B cell (primary cell): Measurements from ENCODE around the gene SPDYE3. TPM values are rescaled to one million over a fixed set of nuclear protein-coding genes. Genes with fewer than 3 reads are reported as not detected.

Experiments used
- polyA plus RNA-seq: library from polyadenylated mRNA; depleted of rRNA; stranded (reverse); fragments of >200 nt; gene quantifications from 2 replicates; pipeline ENCODE4 v1.2.3, GENCODE V29; 2012
- small RNA-seq: library from RNA; depleted of rRNA; stranded (forward); fragments of <200 nt; gene quantifications from one replicate; pipeline ENCODE3, GENCODE V24; 2012; ENCODE audit warnings: low replicate concordance, low read depth; ENCODE audit not compliant: insufficient read length
- total RNA-seq, 2 donors: library from RNA; stranded (reverse); fragments of 120-200 nt in 1 of 2; gene quantifications; 1 replicate in 1 of 2; 2 replicates in 1 of 2; pipeline versions ENCODE4 v1.2.3 to v1.2.4, GENCODE V29; 2013 to 2022

Gene SPDYE3
- total and polyA plus RNA-seq, 2 donors (not counting 1 experiment from before 2014, with no cell fraction given) = not detected

Small RNA genes within 50 kb of the gene (small RNA-seq; reads per million reads assigned to genes)
- not detected for gene RF00019

Other genes with a start within 250 kb of the SPDYE3 start
- 44.8 and 48.5 TPM in 2 replicates for gene ZNF3, start 226.0 kb upstream of the SPDYE3 start, total RNA-seq
- gene ZNF3, start 226.0 kb upstream of the SPDYE3 start, polyA plus RNA-seq = 19.2 and 21.5 TPM in 2 replicates
- 75.1 and 79.6 TPM in 2 replicates for gene COPS6, start 218.7 kb upstream of the SPDYE3 start, total RNA-seq
- gene COPS6, start 218.7 kb upstream of the SPDYE3 start, polyA plus RNA-seq = 68.6 and 76.5 TPM in 2 replicates
- 147 and 154 TPM in 2 replicates for gene MCM7, start 206.3 kb upstream of the SPDYE3 start, total RNA-seq
- gene MCM7, start 206.3 kb upstream of the SPDYE3 start, polyA plus RNA-seq = 171 and 190 TPM in 2 replicates
- 17.6 and 18.3 TPM in 2 replicates for gene AP4M1, start 206.1 kb upstream of the SPDYE3 start, total RNA-seq
- gene AP4M1, start 206.1 kb upstream of the SPDYE3 start, polyA plus RNA-seq = 7.7 and 9.0 TPM in 2 replicates
- gene TAF6, start 188.3 kb upstream of the SPDYE3 start, total RNA-seq = 65.2 and 65.8 TPM in 2 replicates
- gene TAF6, start 188.3 kb upstream of the SPDYE3 start, polyA plus RNA-seq = 35.5 and 48.3 TPM in 2 replicates
- gene CNPY4, start 188.1 kb upstream of the SPDYE3 start, total RNA-seq = 13.9 and 16.8 TPM in 2 replicates
- gene CNPY4, start 188.1 kb upstream of the SPDYE3 start, polyA plus RNA-seq = 8.0 and 9.0 TPM in 2 replicates
- gene MBLAC1, start 180.7 kb upstream of the SPDYE3 start, total RNA-seq = 4.5 TPM in 2 replicates
- gene MBLAC1, start 180.7 kb upstream of the SPDYE3 start, polyA plus RNA-seq = 1.4 and 1.6 TPM in 2 replicates
- 214 TPM in 2 replicates for gene LAMTOR4, start 158.8 kb upstream of the SPDYE3 start, total RNA-seq
- 393 and 448 TPM in 2 replicates for gene LAMTOR4, start 158.8 kb upstream of the SPDYE3 start, polyA plus RNA-seq
- gene TRAPPC14, start 149.0 kb upstream of the SPDYE3 start, total RNA-seq = 71.2 and 75.8 TPM in 2 replicates
- 55.3 and 64.8 TPM in 2 replicates for gene TRAPPC14, start 149.0 kb upstream of the SPDYE3 start, polyA plus RNA-seq
- gene GAL3ST4, start 139.1 kb upstream of the SPDYE3 start, total RNA-seq = 0.44 and 0.74 TPM in 2 replicates
- gene GAL3ST4, start 139.1 kb upstream of the SPDYE3 start, polyA plus RNA-seq = 1.1 and 3.0 TPM in 2 replicates
- 4.1 and 6.1 TPM in 2 replicates for gene GPC2, start 130.3 kb upstream of the SPDYE3 start, total RNA-seq
- 3.9 and 7.7 TPM in 2 replicates for gene GPC2, start 130.3 kb upstream of the SPDYE3 start, polyA plus RNA-seq
- gene STAG3, start 129.8 kb upstream of the SPDYE3 start, total RNA-seq = 22.0 and 24.8 TPM in 2 replicates
- gene STAG3, start 129.8 kb upstream of the SPDYE3 start, polyA plus RNA-seq = 10.8 and 33.4 TPM in 2 replicates
- gene PVRIG, start 87.8 kb upstream of the SPDYE3 start, total RNA-seq = 51.2 and 51.4 TPM in 2 replicates
- 6.7 and 16.2 TPM in 2 replicates for gene PVRIG, start 87.8 kb upstream of the SPDYE3 start, polyA plus RNA-seq
- 162 and 174 TPM in 2 replicates for gene PILRB, start 50.4 kb downstream of the SPDYE3 start, total RNA-seq
- gene PILRB, start 50.4 kb downstream of the SPDYE3 start, polyA plus RNA-seq = 304 and 391 TPM in 2 replicates
- 9.8 and 10.3 TPM in 2 replicates for gene PILRA, start 65.8 kb downstream of the SPDYE3 start, total RNA-seq
- gene PILRA, start 65.8 kb downstream of the SPDYE3 start, polyA plus RNA-seq = 8.4 and 23.0 TPM in 2 replicates
- 22.7 and 28.0 TPM in 2 replicates for gene ZCWPW1, start 121.0 kb downstream of the SPDYE3 start, total RNA-seq
- 11.3 and 16.5 TPM in 2 replicates for gene ZCWPW1, start 121.0 kb downstream of the SPDYE3 start, polyA plus RNA-seq
- 90.6 and 96.3 TPM in 2 replicates for gene MEPCE, start 122.1 kb downstream of the SPDYE3 start, total RNA-seq
- 54.5 and 57.2 TPM in 2 replicates for gene MEPCE, start 122.1 kb downstream of the SPDYE3 start, polyA plus RNA-seq
- gene PPP1R35, start 128.8 kb downstream of the SPDYE3 start, total RNA-seq = 55.2 and 60.5 TPM in 2 replicates
- 65.0 and 104 TPM in 2 replicates for gene PPP1R35, start 128.8 kb downstream of the SPDYE3 start, polyA plus RNA-seq
- gene SPACDR, start 156.6 kb downstream of the SPDYE3 start, total RNA-seq = 2.9 and 3.7 TPM in 2 replicates
- gene SPACDR, start 156.6 kb downstream of the SPDYE3 start, polyA plus RNA-seq = 2.1 and 2.9 TPM in 2 replicates
- 92.8 and 95.0 TPM in 2 replicates for gene TSC22D4, start 171.5 kb downstream of the SPDYE3 start, total RNA-seq
- 55.5 and 80.2 TPM in 2 replicates for gene TSC22D4, start 171.5 kb downstream of the SPDYE3 start, polyA plus RNA-seq
- not detected in 2 replicates for gene NYAP1, start 176.2 kb downstream of the SPDYE3 start, total RNA-seq
- 0.06 TPM in 1 of 2 replicates, not detected in the other for gene NYAP1, start 176.2 kb downstream of the SPDYE3 start, polyA plus RNA-seq
- gene AGFG2, start 231.5 kb downstream of the SPDYE3 start, total RNA-seq = 11.0 and 11.6 TPM in 2 replicates
- gene AGFG2, start 231.5 kb downstream of the SPDYE3 start, polyA plus RNA-seq = 5.6 and 11.0 TPM in 2 replicates